Astrocyte (in vitro differentiated cells and primary cell): ENCODE data around the gene HDAC8. TPM values are rescaled to one million over a fixed set of nuclear protein-coding genes. Genes with fewer than 3 reads are reported as not detected.

Source experiments
- DNase-seq: peaks from one replicate; pipeline ENCODE4 v3.0.0-alpha.2; 2010; ENCODE audit warnings: low read depth
- FAIRE-seq: peaks from 2 replicates; lab custom pipeline; 2011; peaks lifted over from hg19 to GRCh38; lab: Jason Lieb, UNC
- H2AFZ ChIP-seq: 2 replicates; pipeline ENCODE4 v1.6.0; 2012; ENCODE audit warnings: low read depth, low read length, inconsistent platforms
- H3K27ac ChIP-seq: 2 replicates; pipeline ENCODE4 v1.5.1; 2011; ENCODE audit warnings: low read depth, low read length, inconsistent platforms
- H3K27me3 ChIP-seq: 2 replicates; pipeline ENCODE4 v1.6.0; 2011; ENCODE audit warnings: low read length, inconsistent platforms; ENCODE audit not compliant: insufficient read depth
- H3K36me3 ChIP-seq: 2 replicates; pipeline ENCODE4 v1.5.1; 2011; ENCODE audit warnings: low read length, inconsistent platforms; ENCODE audit not compliant: insufficient read depth
- H3K4me1 ChIP-seq: 2 replicates; pipeline ENCODE4 v1.5.1; 2011; ENCODE audit warnings: low read length, inconsistent platforms; ENCODE audit not compliant: insufficient read depth
- H3K4me2 ChIP-seq: 2 replicates; pipeline ENCODE4 v1.6.0; 2012; ENCODE audit warnings: low read length, inconsistent platforms
- H3K4me3 ChIP-seq: 2 replicates; pipeline ENCODE4 v1.5.1; 2011; ENCODE audit warnings: low read depth, mild to moderate bottlenecking, low read length, inconsistent platforms; ENCODE audit not compliant: insufficient read depth
- H3K79me2 ChIP-seq: 2 replicates; pipeline ENCODE4 v1.6.0; 2012; ENCODE audit warnings: mild to moderate bottlenecking, low read length, inconsistent platforms; ENCODE audit not compliant: insufficient read depth
- H3K9ac ChIP-seq: 2 replicates; pipeline ENCODE4 v1.6.0; 2012; ENCODE audit warnings: mild to moderate bottlenecking, low read length, inconsistent platforms
- H3K9me3 ChIP-seq: 2 replicates; pipeline ENCODE4 v1.5.1; 2012; ENCODE audit warnings: low read depth, mild to moderate bottlenecking, low read length, inconsistent platforms; ENCODE audit not compliant: insufficient read depth
- H4K20me1 ChIP-seq: 2 replicates; pipeline ENCODE4 v1.6.0; 2012; ENCODE audit warnings: low read length, inconsistent platforms; ENCODE audit not compliant: insufficient read depth
- H3K27ac Mint-ChIP-seq: one replicate; pipeline ENCODE4 v1.8.0; 2021; ENCODE audit warnings: mild to moderate bottlenecking, mixed read lengths; ENCODE audit not compliant: unreplicated experiment
- H3K27me3 Mint-ChIP-seq: one replicate; pipeline ENCODE4 v1.8.0; 2021; ENCODE audit warnings: low read depth, mixed read lengths; ENCODE audit not compliant: unreplicated experiment
- H3K36me3 Mint-ChIP-seq: one replicate; pipeline ENCODE4 v1.8.0; 2021; ENCODE audit warnings: low read depth, mixed read lengths; ENCODE audit not compliant: unreplicated experiment
- H3K4me1 Mint-ChIP-seq: one replicate; pipeline ENCODE4 v1.8.0; 2021; ENCODE audit warnings: low read depth, mixed read lengths; ENCODE audit not compliant: unreplicated experiment
- H3K4me3 Mint-ChIP-seq: one replicate; pipeline ENCODE4 v1.8.0; 2021; ENCODE audit warnings: mild to moderate bottlenecking, moderate library complexity, mixed read lengths; ENCODE audit not compliant: unreplicated experiment
- H3K9me3 Mint-ChIP-seq: one replicate; pipeline ENCODE4 v1.8.0; 2021; ENCODE audit warnings: mild to moderate bottlenecking, mixed read lengths; ENCODE audit not compliant: unreplicated experiment
- EZH2 ChIP-seq: IDR thresholded peaks from 2 replicates; pipeline ENCODE4 v1.6.1; 2012; ENCODE audit warnings: mild to moderate bottlenecking, low read length, inconsistent platforms; ENCODE audit not compliant: insufficient read depth
- total RNA-seq: library from RNA; stranded (reverse); gene quantifications from 2 replicates; pipeline ENCODE4 v1.2.1, GENCODE V29; 2021
- TF ChIP-seq, protein P1 (sequence below): IDR thresholded peaks from 2 replicates; pipeline ENCODE4 v1.5.1; 2011; ENCODE audit warnings: low read depth, mild to moderate bottlenecking, inconsistent platforms, low read length, moderate library complexity; ENCODE audit not compliant: insufficient read depth

HDAC8 gene
- total RNA-seq, 1 donor from 2014 or later = 23.6 TPM

DNA sequence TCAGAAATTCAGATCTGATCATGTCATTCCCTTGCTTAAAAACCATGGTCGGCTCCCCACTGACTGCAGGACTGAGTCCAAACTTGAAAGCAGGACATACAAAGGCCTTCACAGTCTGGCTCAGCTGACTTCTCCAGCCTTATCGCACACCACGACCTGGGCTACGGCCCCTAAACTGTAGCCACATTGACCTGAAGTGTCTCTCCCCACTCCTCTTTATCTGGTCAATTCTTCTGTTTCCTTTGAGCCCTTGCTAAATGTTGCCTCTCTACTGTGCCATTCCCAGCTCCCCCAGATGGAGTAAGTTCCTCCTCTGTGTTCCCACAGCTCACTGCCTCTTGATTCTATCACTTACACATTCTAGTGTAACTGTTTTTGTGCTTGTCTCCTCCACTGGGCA, 206.5 kb downstream of the HDAC8 start:
- no peaks in the 10 kb centered on the region for H3K79me2 ChIP-seq
- H3K9me3 ChIP-seq = no peaks in the 10 kb centered on the region
- no peak overlapping the region for H3K27ac ChIP-seq
- Mint-ChIP-seq H3K4me3 (no peak overlapping the region), H3K27me3 (no peaks in the 10 kb centered on the region), H3K36me3 (peaks cover 10% of the 10 kb centered on the region), H3K27ac (no peak overlapping the region), H3K9me3 (peaks cover 2% of the 10 kb centered on the region), H3K4me1 (no peaks in the 10 kb centered on the region)
- no peaks in the 10 kb centered on the region for H3K27me3 ChIP-seq
- no peak overlapping the region for H3K9ac ChIP-seq
- H4K20me1 ChIP-seq = no peaks in the 10 kb centered on the region
- H3K36me3 ChIP-seq = no peaks in the 10 kb centered on the region
- DNase-seq (no peak), FAIRE-seq (no peak)
- H3K4me1 ChIP-seq = no peaks in the 10 kb centered on the region
- no peak overlapping the region for H2AFZ ChIP-seq
- H3K4me3 ChIP-seq = no peak overlapping the region
- no peak overlapping the region for H3K4me2 ChIP-seq
- no peak for TF ChIP-seq EZH2
- TF ChIP-seq, protein P1, sequence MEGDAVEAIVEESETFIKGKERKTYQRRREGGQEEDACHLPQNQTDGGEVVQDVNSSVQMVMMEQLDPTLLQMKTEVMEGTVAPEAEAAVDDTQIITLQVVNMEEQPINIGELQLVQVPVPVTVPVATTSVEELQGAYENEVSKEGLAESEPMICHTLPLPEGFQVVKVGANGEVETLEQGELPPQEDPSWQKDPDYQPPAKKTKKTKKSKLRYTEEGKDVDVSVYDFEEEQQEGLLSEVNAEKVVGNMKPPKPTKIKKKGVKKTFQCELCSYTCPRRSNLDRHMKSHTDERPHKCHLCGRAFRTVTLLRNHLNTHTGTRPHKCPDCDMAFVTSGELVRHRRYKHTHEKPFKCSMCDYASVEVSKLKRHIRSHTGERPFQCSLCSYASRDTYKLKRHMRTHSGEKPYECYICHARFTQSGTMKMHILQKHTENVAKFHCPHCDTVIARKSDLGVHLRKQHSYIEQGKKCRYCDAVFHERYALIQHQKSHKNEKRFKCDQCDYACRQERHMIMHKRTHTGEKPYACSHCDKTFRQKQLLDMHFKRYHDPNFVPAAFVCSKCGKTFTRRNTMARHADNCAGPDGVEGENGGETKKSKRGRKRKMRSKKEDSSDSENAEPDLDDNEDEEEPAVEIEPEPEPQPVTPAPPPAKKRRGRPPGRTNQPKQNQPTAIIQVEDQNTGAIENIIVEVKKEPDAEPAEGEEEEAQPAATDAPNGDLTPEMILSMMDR = no peak

- H3K4me1 ChIP-seq = no peaks in the 10 kb centered on the region
- no peak overlapping the region for H2AFZ ChIP-seq
- no peak for TF ChIP-seq EZH2
- TF ChIP-seq, protein P1 = no peak
- no peak overlapping the region for H3K4me3 Mint-ChIP-seq
- H3K27ac ChIP-seq = no peak overlapping the region
- peaks cover 10% of the 10 kb centered on the region for H3K36me3 Mint-ChIP-seq
- no peak overlapping the region for H3K4me2 ChIP-seq
- no peak overlapping the region for H3K9ac ChIP-seq
- no peaks in the 10 kb centered on the region for H4K20me1 ChIP-seq
- no peak overlapping the region for H3K4me3 ChIP-seq
- H3K27ac Mint-ChIP-seq = no peak overlapping the region
- no peak for FAIRE-seq
- H3K9me3 ChIP-seq = no peaks in the 10 kb centered on the region
- peaks cover 2% of the 10 kb centered on the region for H3K9me3 Mint-ChIP-seq
- DNase-seq = no peak
- no peaks in the 10 kb centered on the region for H3K27me3 ChIP-seq
- no peaks in the 10 kb centered on the region for H3K79me2 ChIP-seq
- H3K4me1 Mint-ChIP-seq = no peaks in the 10 kb centered on the region
- no peaks in the 10 kb centered on the region for H3K27me3 Mint-ChIP-seq
- no peaks in the 10 kb centered on the region for H3K36me3 ChIP-seq
Measured at GRCh38 chrX:72365126-72365525, 207.5 kb downstream of the HDAC8 start.

- H2AFZ ChIP-seq = no peak overlapping the region
- DNase-seq (no peak), FAIRE-seq (no peak)
- H3K79me2 ChIP-seq = no peaks in the 10 kb centered on the region
- Mint-ChIP-seq H3K27me3 (no peaks in the 10 kb centered on the region), H3K9me3 (no peaks in the 10 kb centered on the region), H3K36me3 (peaks cover 10% of the 10 kb centered on the region), H3K4me3 (no peak overlapping the region), H3K27ac (no peak overlapping the region), H3K4me1 (peaks cover 4% of the 10 kb centered on the region)
- no peaks in the 10 kb centered on the region for H4K20me1 ChIP-seq
- no peak overlapping the region for H3K9ac ChIP-seq
- H3K9me3 ChIP-seq = no peaks in the 10 kb centered on the region
- TF ChIP-seq EZH2 = no peak
- TF ChIP-seq, protein P1 = no peak
- H3K27ac ChIP-seq = no peak overlapping the region
- H3K4me1 ChIP-seq = no peaks in the 10 kb centered on the region
- no peak overlapping the region for H3K4me2 ChIP-seq
- H3K36me3 ChIP-seq = no peaks in the 10 kb centered on the region
- no peaks in the 10 kb centered on the region for H3K27me3 ChIP-seq
- H3K4me3 ChIP-seq = no peak overlapping the region
Measured at GRCh38 chrX:72360326-72360725, 212.3 kb downstream of the HDAC8 start.
